BLaER1 treated with 17β-estradiol and CSF1 and Interleukin-3, amounts not matched to agents 10 nM and 100 nM (cell line): Measurements from ENCODE around the gene TRUB2.
"Not testable (repeated sequence)": the region's sequence is repeated elsewhere in the genome, so short reads cannot be mapped to it uniquely, and the experiment has no call there.

Experiments
- H3K27ac ChIP-seq, 11 experiments: shearing (Covaris generic); formaldehyde crosslinking; 2 replicates each; pipeline ENCODE4 v1.8.1; 2022
- H3K27me3 ChIP-seq, 11 experiments: shearing (Covaris generic); formaldehyde crosslinking; 2 replicates each; pipeline ENCODE4 v1.8.1; 2022
- H3K36me3 ChIP-seq, 11 experiments: shearing (Covaris generic); formaldehyde crosslinking; 2 replicates each; pipeline ENCODE4 v1.8.1; 2022
- H3K4me1 ChIP-seq, 10 experiments: shearing (Covaris generic); formaldehyde crosslinking; 2 replicates each; pipeline ENCODE4 v1.8.1; 2022
- H3K4me2 ChIP-seq, 11 experiments: shearing (Covaris generic); formaldehyde crosslinking; 2 replicates each; pipeline ENCODE4 v1.8.1; 2022
- H3K4me3 ChIP-seq, 10 experiments: shearing (Covaris generic); formaldehyde crosslinking; 2 replicates each; pipeline ENCODE4 v1.8.1; 2022
- H3K9ac ChIP-seq, 11 experiments: shearing (Covaris generic); formaldehyde crosslinking; 2 replicates each; pipeline ENCODE4 v1.8.1; 2022
- H3K9me3 ChIP-seq, 11 experiments: shearing (Covaris generic); formaldehyde crosslinking; replicated peaks in 1 of 11; 2 replicates each; pipeline ENCODE4 v1.8.1; 2022
- H4K20me1 ChIP-seq, 11 experiments: shearing (Covaris generic); formaldehyde crosslinking; 2 replicates each; pipeline ENCODE4 v1.8.1; 2022
- Cebpa-rat ChIP-seq, 11 experiments: shearing (Covaris generic); IDR thresholded peaks; 2 replicates each; pipeline ENCODE4 v1.8.1; 2022

Gene TRUB2

DNA sequence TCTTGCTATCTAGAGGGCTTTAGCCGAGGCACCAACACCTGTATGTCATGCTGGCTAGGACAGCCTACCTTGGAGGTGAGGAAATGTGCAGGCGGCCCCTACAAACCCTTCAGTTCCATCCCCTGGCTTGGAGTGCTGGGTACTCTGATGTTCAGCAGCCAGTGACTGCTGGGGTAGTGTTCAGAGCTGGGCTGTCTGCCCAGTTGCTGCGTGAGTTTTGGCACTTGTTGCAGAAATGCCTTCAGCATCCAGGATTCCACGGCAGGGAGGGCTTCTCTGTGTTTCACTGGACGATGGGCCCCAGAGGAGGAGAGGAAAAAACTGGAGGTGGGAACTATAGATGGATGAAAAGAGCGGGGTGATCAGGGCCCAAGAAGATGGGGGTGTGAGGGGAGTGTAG is 35.8 kb downstream of the TRUB2 start:
- Histone ChIP-seq H3K4me3 (no peak overlapping the region), H3K4me1 (peaks cover 0 to 22% (median 12%) of the 10 kb centered on the region in 10 experiments; a peak in 13 of 20 replicates), H3K27ac (no peak overlapping the region), H3K27me3 (no peaks in the 10 kb centered on the region), H3K4me2 (no peak overlapping the region), H3K36me3 (peaks cover 4 to 27% (median 14%) of the 10 kb centered on the region in 11 experiments; a peak in 13 of 22 replicates), H3K9me3 (no peaks in the 10 kb centered on the region), H3K9ac (no peak overlapping the region), H4K20me1 (no peaks in the 10 kb centered on the region)
- TF ChIP-seq Cebpa-rat (IDR thresholded peaks at IDR 0.05) = no peak

DNA sequence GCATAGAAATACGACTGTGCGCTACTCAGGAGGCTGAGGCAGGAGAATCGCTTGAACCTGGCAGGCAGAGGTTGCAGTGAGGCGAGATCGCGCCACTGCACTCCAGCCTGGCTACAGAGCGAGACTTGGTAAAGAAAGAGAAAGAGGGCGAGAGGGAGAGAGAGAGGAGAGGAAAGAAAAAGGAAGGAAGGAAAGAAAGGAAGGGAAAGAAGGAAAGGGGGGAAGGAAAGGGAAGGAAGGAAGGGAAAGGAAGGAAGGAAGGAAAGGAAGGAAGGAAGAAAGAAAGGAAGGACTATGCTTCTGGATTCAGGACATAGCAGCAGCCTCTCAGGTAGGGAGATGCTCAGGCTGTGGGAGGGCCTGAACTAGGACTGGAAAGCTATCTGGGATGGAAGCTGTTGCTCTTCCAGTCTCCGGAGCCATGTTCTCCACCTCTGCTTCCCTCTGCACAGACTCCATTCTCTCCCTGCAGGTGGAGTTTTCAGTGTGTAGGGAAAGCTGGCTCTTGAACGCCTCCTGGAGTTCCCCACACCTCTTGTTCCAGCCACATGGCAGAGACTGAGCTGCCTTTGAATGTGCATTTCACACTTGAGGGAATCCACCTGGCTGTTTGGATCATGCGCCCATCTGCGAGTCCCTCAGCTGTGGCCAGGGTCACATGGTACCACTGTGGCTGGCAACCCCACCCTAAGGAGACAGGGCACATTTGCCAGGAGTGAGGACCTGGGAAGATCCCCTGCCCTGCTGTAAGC is 37.0 kb downstream of the TRUB2 start:
- H3K9me3 ChIP-seq = no peaks in the 10 kb centered on the region
- no peak for TF ChIP-seq Cebpa-rat (IDR thresholded peaks at IDR 0.05)
- no peak overlapping the region for H3K4me3 ChIP-seq
- no peaks in the 10 kb centered on the region for H3K27me3 ChIP-seq
- no peaks in the 10 kb centered on the region for H4K20me1 ChIP-seq
- 0 out of 22 replicates have a peak overlapping the region, but pooled peaks of 2 of the 11 experiments have one; percentile 0 to 1 for H3K9ac ChIP-seq
- H3K4me1 ChIP-seq = peaks cover 4 to 27% (median 19%) of the 10 kb centered on the region in 10 experiments
- H3K27ac ChIP-seq = peak overlapping the region in 4 of 11 experiments; percentile 12 to 34 (median 26); a peak in 4 of 22 replicates
- H3K4me2 ChIP-seq = peak overlapping the region in 8 of 11 experiments; percentile 16 to 60 (median 52); a peak in 14 of 22 replicates
- H3K36me3 ChIP-seq = peaks cover 4 to 27% (median 14%) of the 10 kb centered on the region in 11 experiments; a peak in 13 of 22 replicates

DNA sequence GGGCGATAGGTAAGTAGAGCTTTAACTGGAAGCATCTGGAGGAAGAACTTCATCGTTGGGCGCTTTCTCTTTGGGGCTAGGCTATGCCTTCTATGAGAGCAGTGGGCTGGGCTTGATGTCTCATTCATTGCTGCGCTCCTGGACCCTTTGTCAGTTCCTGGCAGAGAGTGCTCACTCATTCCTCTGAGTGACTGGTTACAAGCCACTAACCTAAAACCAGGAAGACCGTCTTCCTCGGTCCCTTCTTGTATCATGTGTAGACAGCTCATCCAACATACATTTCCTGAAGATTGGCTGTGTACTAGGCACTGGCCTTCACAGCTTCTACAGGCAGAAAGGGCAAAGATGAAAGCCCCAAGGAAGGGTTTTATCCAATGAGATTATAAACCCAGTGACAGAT is 39.7 kb downstream of the TRUB2 start:
- no peak for TF ChIP-seq Cebpa-rat (IDR thresholded peaks at IDR 0.05)
- no peak overlapping the region for H3K4me2 ChIP-seq
- peaks cover 0 to 17% (median 11%) of the 10 kb centered on the region in 11 experiments; a peak in 10 of 22 replicates for H3K36me3 ChIP-seq
- no peak overlapping the region for H3K4me3 ChIP-seq
- H3K9ac ChIP-seq = no peak overlapping the region
- no peak overlapping the region for H3K27ac ChIP-seq
- peaks cover 29 to 54% (median 46%) of the 10 kb centered on the region in 10 experiments for H3K4me1 ChIP-seq
- H3K27me3 ChIP-seq = no peaks in the 10 kb centered on the region
- no peaks in the 10 kb centered on the region for H3K9me3 ChIP-seq
- no peaks in the 10 kb centered on the region for H4K20me1 ChIP-seq

- Histone ChIP-seq H3K27me3 (no peaks in the 10 kb centered on the region), H3K4me2 (peak overlapping the region; percentile 44 to 100 (median 96); a peak in 21 of 22 replicates), H3K4me3 (no peak overlapping the region), H4K20me1 (no peaks in the 10 kb centered on the region), H3K9me3 (no peaks in the 10 kb centered on the region), H3K4me1 (peaks cover 39 to 57% (median 53%) of the 10 kb centered on the region in 10 experiments), H3K9ac (peak overlapping the region in 2 of 11 experiments; percentile 22 to 50; a peak in 3 of 22 replicates), H3K27ac (peak overlapping the region in 8 of 11 experiments; percentile 8 to 65 (median 32); a peak in 11 of 22 replicates), H3K36me3 (peaks cover 0 to under 1% (median 0%) of the 10 kb centered on the region in 11 experiments; a peak in 1 of 22 replicates)
- TF ChIP-seq Cebpa-rat (IDR thresholded peaks at IDR 0.05) = peak in 5 of 11 experiments; percentile 16 to 45 (median 29); a peak in 3 of 22 replicates
These were observed 42.1 kb downstream of the TRUB2 start for GRCh38 chr9:128280084-128280622.

- not testable (repeated sequence) for H3K27me3 ChIP-seq, H4K20me1 ChIP-seq, H3K36me3 ChIP-seq, H3K9me3 ChIP-seq
- peak overlapping the region in 8 of 11 experiments; percentile 15 to 53 (median 38); a peak in 9 of 22 replicates for H3K9ac ChIP-seq
- H3K27ac ChIP-seq = peak overlapping the region in 8 of 11 experiments; percentile 23 to 65 (median 42); a peak in 14 of 22 replicates
- H3K4me3 ChIP-seq = peak overlapping the region in 1 of 10 experiments; percentile 28; a peak in 2 of 20 replicates
- H3K4me1 ChIP-seq = peaks cover 46 to 57% (median 55%) of the 10 kb centered on the region in 10 experiments
- H3K4me2 ChIP-seq = peak overlapping the region; percentile 44 to 100 (median 96)
These were observed 42.9 kb downstream of the TRUB2 start for GRCh38 chr9:128279088-128280073.

- H3K27ac ChIP-seq = peak overlapping the region; percentile 66 to 82 (median 76); a peak in 21 of 22 replicates
These were observed 45.5 kb downstream of the TRUB2 start for GRCh38 chr9:128276574-128277270.

GRCh38 chr9:128276008-128276573 is 46.2 kb downstream of the TRUB2 start, which contains the start of gene SWI5:
Gene SWI5, plus strand, starts transcription at chr9:128276276.
- H3K4me2 ChIP-seq = peak within 1 kb of the TSS; percentile 92 to 100 (median 99)
- peaks cover 21 to 28% (median 26%) of the 10 kb centered on the region in 11 experiments for H3K36me3 ChIP-seq
- peak within 1 kb of the TSS; percentile 78 to 95 (median 92) for H3K4me3 ChIP-seq
- H3K27ac ChIP-seq = peak within 1 kb of the TSS; percentile 73 to 92 (median 83)
- H3K4me1 ChIP-seq = peaks cover 59 to 68% (median 66%) of the 10 kb centered on the region in 10 experiments
- peak within 1 kb of the TSS; percentile 81 to 96 (median 89) for H3K9ac ChIP-seq
- no peak for TF ChIP-seq Cebpa-rat (IDR thresholded peaks at IDR 0.05)
- H3K9me3 ChIP-seq = no peaks in the 10 kb centered on the region
- peaks cover 0 to 10% (median 0%) of the 10 kb centered on the region in 11 experiments; a peak in 3 of 22 replicates for H4K20me1 ChIP-seq
- H3K27me3 ChIP-seq = no peaks in the 10 kb centered on the region

More at GRCh38 chr9:128276574-128277270, 45.5 kb downstream of the TRUB2 start:
- TF ChIP-seq Cebpa-rat (IDR thresholded peaks at IDR 0.05) = no peak
- Histone ChIP-seq H3K4me3 (peak overlapping the region; percentile 78 to 95 (median 92)), H3K36me3 (peaks cover 15 to 22% (median 20%) of the 10 kb centered on the region in 11 experiments), H3K4me2 (peak overlapping the region; percentile 89 to 100 (median 97)), H3K9me3 (no peaks in the 10 kb centered on the region), H3K9ac (peak overlapping the region; percentile 81 to 96 (median 87)), H3K27me3 (no peaks in the 10 kb centered on the region), H3K4me1 (peaks cover 59 to 68% (median 66%) of the 10 kb centered on the region in 10 experiments), H4K20me1 (peaks cover 0 to 10% (median 0%) of the 10 kb centered on the region in 11 experiments; a peak in 3 of 22 replicates)
